ENCODE measurements around the gene VWA8.

The VWA8 gene

DNA sequence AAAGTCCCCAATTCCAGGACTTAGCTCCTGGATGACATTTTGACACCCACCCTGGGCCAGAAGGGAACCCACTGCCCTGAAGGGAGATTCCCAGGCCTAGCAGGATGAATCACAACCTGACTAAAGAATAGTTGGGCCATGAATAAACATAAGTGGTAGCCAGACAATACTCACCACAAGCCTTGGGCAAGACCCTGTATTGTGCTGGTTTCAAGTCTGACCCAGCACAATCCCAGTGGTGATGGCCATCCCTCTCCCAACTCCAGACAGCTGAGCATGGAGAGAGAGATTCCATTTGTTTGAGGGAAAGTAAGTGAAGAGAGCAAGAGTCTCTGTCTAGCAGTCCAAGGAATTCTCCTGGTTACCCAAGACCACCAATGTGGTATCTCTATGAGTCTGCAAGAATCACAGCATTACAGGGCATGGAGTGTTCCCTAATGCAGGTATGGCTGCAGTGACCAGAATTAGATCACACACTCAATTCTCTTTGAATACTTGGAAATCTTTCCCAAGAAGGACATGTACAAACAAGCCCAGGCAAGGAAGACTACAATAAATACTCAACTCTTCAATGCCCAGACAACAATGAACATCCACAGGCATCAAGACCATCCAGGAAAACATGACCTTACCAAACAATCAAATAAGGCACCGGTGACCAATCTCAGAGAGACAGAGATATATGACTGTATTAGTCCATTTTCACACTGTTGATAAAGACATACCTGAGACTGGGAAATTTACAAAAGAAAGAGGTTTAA lies 158.0 kb downstream of the VWA8 start:
- ATAC-seq = no peak
- TF ChIP-seq ZNF70 (CRISPR knock-in tag; IDR thresholded peaks at IDR 0.05) (no peak), ZFP3 (CRISPR knock-in tag; IDR thresholded peaks at IDR 0.05) (no peak), ZNF8 (CRISPR knock-in tag; IDR thresholded peaks at IDR 0.05) (no peak)

DNA sequence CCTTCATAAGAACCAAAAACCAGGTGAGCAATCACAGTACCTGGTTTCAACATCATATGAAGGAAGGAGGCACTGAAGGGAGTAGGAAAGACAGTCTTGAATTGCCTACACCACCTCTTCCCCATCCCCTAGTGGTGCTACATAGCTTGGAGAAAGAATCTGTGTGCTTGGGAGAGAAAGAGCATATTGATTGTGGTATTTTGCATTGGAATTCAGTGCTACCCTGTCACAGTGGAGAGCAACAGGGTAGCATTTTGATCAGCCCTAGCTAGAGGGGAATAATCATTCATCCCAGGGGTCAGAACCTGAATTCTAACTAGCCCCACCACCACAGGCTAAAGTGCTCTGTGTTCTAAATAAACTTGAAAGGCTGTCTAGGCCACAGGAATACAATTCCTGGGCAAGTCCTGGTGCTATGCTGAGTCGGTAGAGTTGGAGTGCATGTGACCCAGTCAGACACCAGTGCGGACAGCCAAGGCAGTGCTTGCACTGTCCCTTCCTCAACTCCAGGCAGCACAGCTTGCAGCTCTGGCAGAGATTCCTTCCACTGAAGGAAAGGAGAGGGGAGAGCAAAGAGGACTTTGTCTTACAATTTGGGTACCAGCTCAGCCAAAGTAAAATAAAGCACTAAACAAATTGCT lies 158.7 kb downstream of the VWA8 start:
- TF ChIP-seq TCF4 (CRISPR knock-in tag; IDR thresholded peaks at IDR 0.05; ENCODE audit: borderline replicate concordance) (no peak), BACH2 (CRISPR knock-in tag; IDR thresholded peaks at IDR 0.05; ENCODE audit: borderline replicate concordance) (no peak), ZNF8 (CRISPR knock-in tag; IDR thresholded peaks at IDR 0.05) (no peak), TOX (CRISPR knock-in tag; IDR thresholded peaks at IDR 0.05; ENCODE audit: borderline replicate concordance) (no peak), CSDC2 (CRISPR knock-in tag; IDR thresholded peaks at IDR 0.05) (no peak), PPARA (CRISPR knock-in tag; IDR thresholded peaks at IDR 0.05; ENCODE audit: borderline replicate concordance) (no peak), ISL1 (CRISPR knock-in tag; IDR thresholded peaks at IDR 0.05) (no peak), CREB5 (CRISPR knock-in tag; IDR thresholded peaks at IDR 0.05; ENCODE audit: low read depth) (no peak), SNAI2 (CRISPR knock-in tag; IDR thresholded peaks at IDR 0.05) (no peak), ZC3H10 (CRISPR knock-in tag; IDR thresholded peaks at IDR 0.05) (no peak), OSR1 (CRISPR knock-in tag; IDR thresholded peaks at IDR 0.05) (no peak), ZNF565 (CRISPR knock-in tag; conservative IDR thresholded peaks at IDR 0.05; ENCODE audit: low read depth) (no peak), GLIS3 (CRISPR knock-in tag; IDR thresholded peaks at IDR 0.05) (no peak), ARNTL (CRISPR knock-in tag; IDR thresholded peaks at IDR 0.05; ENCODE audit: borderline replicate concordance, low read depth) (no peak), RARB (CRISPR knock-in tag; IDR thresholded peaks at IDR 0.05) (no peak), ZNF70 (CRISPR knock-in tag; IDR thresholded peaks at IDR 0.05) (no peak)
- TF ChIP-seq, protein P1, sequence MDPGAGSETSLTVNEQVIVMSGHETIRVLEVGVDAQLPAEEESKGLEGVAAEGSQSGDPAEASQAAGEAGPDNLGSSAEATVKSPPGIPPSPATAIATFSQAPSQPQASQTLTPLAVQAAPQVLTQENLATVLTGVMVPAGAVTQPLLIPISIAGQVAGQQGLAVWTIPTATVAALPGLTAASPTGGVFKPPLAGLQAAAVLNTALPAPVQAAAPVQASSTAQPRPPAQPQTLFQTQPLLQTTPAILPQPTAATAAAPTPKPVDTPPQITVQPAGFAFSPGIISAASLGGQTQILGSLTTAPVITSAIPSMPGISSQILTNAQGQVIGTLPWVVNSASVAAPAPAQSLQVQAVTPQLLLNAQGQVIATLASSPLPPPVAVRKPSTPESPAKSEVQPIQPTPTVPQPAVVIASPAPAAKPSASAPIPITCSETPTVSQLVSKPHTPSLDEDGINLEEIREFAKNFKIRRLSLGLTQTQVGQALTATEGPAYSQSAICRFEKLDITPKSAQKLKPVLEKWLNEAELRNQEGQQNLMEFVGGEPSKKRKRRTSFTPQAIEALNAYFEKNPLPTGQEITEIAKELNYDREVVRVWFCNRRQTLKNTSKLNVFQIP (CRISPR knock-in tag; IDR thresholded peaks at IDR 0.05; ENCODE audit: borderline replicate concordance, low read depth) = no peak
- TF ChIP-seq, protein P2, sequence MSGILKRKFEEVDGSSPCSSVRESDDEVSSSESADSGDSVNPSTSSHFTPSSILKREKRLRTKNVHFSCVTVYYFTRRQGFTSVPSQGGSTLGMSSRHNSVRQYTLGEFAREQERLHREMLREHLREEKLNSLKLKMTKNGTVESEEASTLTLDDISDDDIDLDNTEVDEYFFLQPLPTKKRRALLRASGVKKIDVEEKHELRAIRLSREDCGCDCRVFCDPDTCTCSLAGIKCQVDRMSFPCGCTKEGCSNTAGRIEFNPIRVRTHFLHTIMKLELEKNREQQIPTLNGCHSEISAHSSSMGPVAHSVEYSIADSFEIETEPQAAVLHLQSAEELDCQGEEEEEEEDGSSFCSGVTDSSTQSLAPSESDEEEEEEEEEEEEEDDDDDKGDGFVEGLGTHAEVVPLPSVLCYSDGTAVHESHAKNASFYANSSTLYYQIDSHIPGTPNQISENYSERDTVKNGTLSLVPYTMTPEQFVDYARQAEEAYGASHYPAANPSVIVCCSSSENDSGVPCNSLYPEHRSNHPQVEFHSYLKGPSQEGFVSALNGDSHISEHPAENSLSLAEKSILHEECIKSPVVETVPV (CRISPR knock-in tag; IDR thresholded peaks at IDR 0.05) = no peak
- TF ChIP-seq, protein P3, sequence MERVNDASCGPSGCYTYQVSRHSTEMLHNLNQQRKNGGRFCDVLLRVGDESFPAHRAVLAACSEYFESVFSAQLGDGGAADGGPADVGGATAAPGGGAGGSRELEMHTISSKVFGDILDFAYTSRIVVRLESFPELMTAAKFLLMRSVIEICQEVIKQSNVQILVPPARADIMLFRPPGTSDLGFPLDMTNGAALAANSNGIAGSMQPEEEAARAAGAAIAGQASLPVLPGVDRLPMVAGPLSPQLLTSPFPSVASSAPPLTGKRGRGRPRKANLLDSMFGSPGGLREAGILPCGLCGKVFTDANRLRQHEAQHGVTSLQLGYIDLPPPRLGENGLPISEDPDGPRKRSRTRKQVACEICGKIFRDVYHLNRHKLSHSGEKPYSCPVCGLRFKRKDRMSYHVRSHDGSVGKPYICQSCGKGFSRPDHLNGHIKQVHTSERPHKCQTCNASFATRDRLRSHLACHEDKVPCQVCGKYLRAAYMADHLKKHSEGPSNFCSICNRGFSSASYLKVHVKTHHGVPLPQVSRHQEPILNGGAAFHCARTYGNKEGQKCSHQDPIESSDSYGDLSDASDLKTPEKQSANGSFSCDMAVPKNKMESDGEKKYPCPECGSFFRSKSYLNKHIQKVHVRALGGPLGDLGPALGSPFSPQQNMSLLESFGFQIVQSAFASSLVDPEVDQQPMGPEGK (CRISPR knock-in tag; IDR thresholded peaks at IDR 0.05; ENCODE audit: borderline replicate concordance) = no peak
- TF ChIP-seq, protein P4, sequence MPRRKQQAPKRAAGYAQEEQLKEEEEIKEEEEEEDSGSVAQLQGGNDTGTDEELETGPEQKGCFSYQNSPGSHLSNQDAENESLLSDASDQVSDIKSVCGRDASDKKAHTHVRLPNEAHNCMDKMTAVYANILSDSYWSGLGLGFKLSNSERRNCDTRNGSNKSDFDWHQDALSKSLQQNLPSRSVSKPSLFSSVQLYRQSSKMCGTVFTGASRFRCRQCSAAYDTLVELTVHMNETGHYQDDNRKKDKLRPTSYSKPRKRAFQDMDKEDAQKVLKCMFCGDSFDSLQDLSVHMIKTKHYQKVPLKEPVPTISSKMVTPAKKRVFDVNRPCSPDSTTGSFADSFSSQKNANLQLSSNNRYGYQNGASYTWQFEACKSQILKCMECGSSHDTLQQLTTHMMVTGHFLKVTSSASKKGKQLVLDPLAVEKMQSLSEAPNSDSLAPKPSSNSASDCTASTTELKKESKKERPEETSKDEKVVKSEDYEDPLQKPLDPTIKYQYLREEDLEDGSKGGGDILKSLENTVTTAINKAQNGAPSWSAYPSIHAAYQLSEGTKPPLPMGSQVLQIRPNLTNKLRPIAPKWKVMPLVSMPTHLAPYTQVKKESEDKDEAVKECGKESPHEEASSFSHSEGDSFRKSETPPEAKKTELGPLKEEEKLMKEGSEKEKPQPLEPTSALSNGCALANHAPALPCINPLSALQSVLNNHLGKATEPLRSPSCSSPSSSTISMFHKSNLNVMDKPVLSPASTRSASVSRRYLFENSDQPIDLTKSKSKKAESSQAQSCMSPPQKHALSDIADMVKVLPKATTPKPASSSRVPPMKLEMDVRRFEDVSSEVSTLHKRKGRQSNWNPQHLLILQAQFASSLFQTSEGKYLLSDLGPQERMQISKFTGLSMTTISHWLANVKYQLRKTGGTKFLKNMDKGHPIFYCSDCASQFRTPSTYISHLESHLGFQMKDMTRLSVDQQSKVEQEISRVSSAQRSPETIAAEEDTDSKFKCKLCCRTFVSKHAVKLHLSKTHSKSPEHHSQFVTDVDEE (CRISPR knock-in tag; IDR thresholded peaks at IDR 0.05) = no peak
- ATAC-seq = no peak
